HG03025 (cell line): ENCODE results near the gene UTP14A.
A peak's percentile ranks its signal among the peaks of the same experiment; 100 is the strongest.

Experiments used
- ATAC-seq: cut with Tn5 transposase; IDR thresholded peaks from one replicate; pipeline ENCODE4 v1.9.1; 2021; ENCODE audit warnings: mild to moderate bottlenecking, moderate library complexity; ENCODE audit not compliant: unreplicated experiment, low FRiP score

UTP14A gene

DNA sequence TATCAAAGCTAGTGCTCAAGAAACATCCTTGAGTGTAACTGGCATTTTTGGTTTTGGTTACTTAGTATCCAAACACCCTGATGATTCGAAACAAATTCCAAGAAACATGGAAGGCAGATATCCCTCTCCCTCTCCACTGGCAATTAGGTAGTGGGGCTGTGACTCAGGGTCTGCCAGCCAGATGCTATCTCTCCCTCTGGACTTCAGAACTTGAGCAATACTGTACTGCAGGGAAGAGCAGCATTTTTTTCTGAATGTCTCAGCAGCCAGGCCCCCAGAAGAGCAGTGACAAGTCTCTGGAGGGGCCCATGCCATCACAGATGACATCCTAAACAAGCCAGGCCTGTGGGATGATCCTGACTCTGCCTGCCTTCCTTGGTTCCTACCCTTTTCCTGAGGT, 39.2 kb downstream of the UTP14A start:
- no peak for ATAC-seq

GRCh38 chrX:129953334-129953648, 47.3 kb downstream of the UTP14A start:
- no peak for ATAC-seq

DNA sequence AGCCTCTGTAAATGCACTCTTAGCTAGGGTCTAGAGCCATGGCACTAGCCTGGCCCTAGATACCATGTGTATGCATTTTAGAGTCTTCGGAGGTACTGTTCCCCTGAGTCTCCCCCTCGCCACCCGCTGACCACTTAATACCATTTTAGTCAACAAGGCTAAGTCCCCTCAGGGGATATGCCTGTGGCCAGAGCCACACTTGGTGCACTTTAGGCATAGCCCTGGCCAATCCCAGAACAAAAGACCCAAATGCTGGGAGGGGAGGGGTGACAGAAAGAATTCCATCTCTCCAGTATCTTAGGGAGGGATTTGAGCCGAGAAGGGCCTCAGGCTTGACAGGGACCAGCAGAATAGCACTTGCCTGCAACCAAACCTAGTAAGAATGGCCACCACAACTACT, 47.9 kb downstream of the UTP14A start:
- ATAC-seq = no peak

- ATAC-seq = no peak
Observed at GRCh38 chrX:129954804-129955203, 48.8 kb downstream of the UTP14A start.

DNA sequence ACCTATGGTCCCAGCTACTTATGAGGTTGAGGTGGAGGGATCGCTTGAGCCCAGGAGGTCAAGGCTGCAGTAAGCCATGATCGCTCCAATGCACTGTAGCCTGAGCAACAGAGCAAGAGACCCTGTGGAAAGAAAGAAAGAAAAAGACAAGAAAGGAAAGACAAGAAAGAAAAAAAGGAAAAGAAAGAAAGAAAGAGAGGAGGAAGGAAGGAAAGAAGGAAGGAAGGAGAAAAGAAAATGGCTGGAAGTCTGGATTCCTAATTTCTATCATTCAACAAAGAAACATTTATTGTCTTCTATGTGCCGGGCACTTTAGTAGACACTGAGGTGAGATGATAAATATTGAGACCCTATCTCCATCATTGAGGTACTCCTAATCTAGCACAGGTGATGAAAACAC, 49.7 kb downstream of the UTP14A start:
- no peak for ATAC-seq

DNA sequence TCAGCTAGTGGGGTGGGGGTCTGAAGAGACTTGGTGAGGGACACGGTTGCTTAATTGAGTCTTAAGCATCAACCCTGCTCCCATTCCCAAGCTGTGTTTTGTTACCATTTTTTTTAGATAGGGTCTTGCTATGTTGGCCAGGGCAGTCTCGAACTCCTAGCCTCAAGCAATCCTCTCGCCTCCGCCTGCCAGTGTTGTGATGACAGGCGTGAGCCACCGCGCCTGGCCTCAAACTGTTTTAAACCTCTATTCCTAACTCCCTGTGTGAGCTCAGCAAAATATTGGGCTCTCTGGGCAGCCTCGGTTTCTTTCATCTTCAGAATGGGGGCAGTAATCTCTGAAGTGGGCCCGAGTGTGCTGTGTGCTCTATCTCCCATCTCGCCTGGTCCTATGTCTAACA, 50.2 kb downstream of the UTP14A start:
- no peak for ATAC-seq

DNA sequence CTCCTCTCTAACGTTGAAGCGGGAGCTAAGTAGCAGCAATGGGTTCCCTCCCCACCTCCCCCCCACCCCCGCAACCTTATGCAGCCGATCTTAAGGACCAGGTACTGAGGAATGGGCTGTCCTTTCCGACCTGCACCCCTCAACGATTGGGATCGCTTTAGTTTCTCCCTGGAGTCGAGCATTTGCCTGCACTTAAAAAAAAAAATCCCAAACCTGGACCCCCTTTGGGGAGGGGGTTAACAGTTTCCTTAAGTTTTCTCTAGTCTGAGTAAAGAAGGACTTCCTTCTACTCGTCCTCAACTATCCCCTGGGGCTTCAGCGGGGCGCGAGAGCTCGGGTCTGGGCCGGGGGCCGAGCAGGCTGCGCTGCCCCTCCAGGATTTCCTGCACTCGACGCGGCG, 50.8 kb downstream of the UTP14A start:
- ATAC-seq = no peak

- ATAC-seq = peak; percentile 66
Observed at GRCh38 chrX:129957241-129958082, 51.5 kb downstream of the UTP14A start.

- no peak for ATAC-seq
Observed at GRCh38 chrX:129958083-129958465, 52.1 kb downstream of the UTP14A start.

GRCh38 chrX:129958814-129959492, 53.0 kb downstream of the UTP14A start:
- ATAC-seq = no peak

GRCh38 chrX:129959493-129959832, 53.5 kb downstream of the UTP14A start:
- ATAC-seq = no peak

DNA sequence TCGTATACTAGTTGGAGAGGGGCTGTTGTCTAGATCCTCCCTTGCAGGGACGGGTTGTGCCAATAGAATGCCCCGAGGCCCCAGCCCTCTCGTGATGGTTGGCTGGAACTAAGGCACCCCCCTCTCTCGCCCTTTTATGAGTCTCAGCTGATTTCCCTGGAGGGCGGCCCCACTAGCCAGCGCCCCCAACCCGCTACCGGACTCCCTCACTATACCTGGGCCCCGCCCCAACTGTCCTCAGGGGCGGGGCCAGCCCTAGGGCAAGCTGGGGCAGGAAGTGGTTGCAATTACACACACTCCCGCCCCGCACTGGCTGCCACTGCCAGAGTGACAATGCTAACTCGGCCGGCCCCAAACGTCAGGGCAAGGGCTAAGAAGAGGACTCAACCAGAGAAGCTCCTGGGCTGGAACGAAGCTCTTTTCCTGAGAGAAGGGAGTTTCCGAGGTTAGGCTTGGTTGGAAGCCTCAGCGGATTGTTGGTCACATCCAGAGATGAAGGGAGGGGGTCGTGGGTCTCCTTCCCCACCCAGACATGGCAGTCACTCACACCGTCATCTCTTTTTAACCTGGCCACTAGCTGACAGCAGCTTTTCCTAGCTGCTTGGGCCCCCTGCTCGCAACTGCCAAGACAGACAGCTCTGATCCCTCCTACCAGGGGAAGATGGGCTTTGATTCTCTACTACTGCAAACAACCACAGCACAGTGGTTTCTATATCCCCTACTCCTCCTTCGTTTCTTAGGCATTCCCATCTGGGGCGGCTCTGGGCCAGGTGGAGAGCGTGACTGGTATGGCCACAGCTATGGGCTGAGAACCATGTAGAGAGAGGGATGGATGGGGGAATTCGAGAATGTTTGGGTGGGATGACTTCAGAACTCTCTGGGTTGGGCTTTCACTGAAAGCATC, 55.5 kb downstream of the UTP14A start:
- ATAC-seq = peak; percentile 85

- no peak for ATAC-seq
Observed at GRCh38 chrX:129963729-129964128, 57.8 kb downstream of the UTP14A start.

DNA sequence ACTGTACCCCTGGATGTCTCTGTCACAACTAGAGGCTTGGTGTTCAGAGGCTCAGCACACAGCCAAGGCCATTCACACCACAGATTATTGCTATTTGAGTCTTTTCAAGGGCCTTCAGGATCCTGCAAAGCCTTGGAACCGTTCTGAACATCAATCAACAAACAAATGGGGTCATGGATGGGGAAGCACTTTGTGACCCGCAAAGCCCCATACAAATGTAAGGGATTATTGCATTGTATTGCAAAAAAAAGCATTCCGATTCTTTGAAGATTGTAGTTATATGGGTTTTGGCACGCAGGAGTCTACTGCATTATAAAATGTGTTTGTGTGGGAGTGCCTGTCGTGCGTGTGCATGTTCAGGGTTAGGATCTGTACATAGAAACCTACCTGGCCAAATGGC, 59.2 kb downstream of the UTP14A start:
- ATAC-seq = no peak

DNA sequence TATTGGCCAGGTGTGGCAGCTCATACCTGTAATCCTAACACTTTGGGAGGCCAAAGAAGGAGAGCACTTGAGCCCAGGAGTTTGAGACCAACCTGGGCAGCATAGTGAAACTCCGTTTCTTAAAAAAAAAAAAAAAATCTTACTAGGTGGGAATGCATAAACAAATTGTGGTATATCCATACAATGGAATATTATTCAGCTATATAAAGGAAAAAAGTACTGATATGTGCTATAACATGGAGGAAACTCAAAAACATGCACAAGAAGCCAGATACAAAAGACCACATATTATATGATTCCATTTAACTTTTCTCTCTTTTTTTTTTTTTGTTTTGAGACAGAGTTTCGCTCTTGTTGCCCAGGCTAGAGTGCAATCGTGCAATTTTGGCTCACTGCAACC, 63.0 kb downstream of the UTP14A start:
- no peak for ATAC-seq

DNA sequence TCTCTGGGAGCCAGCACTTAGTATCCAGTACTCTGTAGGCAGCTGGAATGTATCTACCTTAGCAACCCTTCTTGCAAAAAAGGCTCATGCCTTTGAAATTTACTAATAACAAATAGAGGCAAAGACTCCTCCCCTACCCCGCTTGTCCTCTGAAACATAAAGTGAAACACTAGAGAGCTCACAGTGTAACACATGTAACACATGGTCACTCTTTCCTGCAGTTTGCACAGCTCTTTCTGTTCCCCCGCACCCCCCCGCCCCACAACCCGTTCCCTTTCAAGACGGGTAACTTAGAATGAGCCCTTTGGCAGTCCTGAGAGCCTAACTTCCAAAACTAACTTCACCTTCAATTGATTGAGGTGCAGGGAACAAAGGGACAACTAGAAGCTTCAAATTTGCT, 70.5 kb downstream of the UTP14A start:
- no peak for ATAC-seq
